PFSK-1 (cell line): Measurements from ENCODE around the gene VSTM4.

Experiments used
- FOXP2 ChIP-seq: optimal IDR thresholded peaks from 2 replicates; pipeline ENCODE3; 2011; ENCODE audit warnings: borderline replicate concordance, control low read depth, inconsistent platforms; ENCODE audit not compliant: insufficient read depth; ENCODE audit errors: extremely low read length, extremely low read depth
- POLR2AphosphoS5 ChIP-seq: IDR thresholded peaks from 2 replicates; pipeline ENCODE4 v1.6.1; 2012; ENCODE audit warnings: low read depth, mild to moderate bottlenecking, control low read depth, low read length, moderate library complexity
- SIN3A ChIP-seq: IDR thresholded peaks from 2 replicates; pipeline ENCODE4 v1.6.1; 2012; ENCODE audit warnings: mild to moderate bottlenecking, low read length, moderate library complexity, borderline replicate concordance; ENCODE audit not compliant: insufficient read depth
- TAF1 ChIP-seq: IDR thresholded peaks from 2 replicates; pipeline ENCODE4 v1.6.1; 2012; ENCODE audit warnings: low read length, control low read depth, borderline replicate concordance; ENCODE audit not compliant: insufficient read depth
- TF ChIP-seq, protein P1 (sequence below), 2 experiments: IDR thresholded peaks; 2 replicates each; pipeline versions ENCODE4 v1.6.1 to v1.8.0; 2011 to 2012; ENCODE audit warnings: low read depth in 2 of 2, low read length in 2 of 2, control low read depth in 1 of 2, inconsistent platforms in 1 of 2, mild to moderate bottlenecking in 1 of 2, moderate library complexity in 1 of 2; ENCODE audit not compliant: insufficient read depth in 1 of 2

Gene VSTM4

DNA sequence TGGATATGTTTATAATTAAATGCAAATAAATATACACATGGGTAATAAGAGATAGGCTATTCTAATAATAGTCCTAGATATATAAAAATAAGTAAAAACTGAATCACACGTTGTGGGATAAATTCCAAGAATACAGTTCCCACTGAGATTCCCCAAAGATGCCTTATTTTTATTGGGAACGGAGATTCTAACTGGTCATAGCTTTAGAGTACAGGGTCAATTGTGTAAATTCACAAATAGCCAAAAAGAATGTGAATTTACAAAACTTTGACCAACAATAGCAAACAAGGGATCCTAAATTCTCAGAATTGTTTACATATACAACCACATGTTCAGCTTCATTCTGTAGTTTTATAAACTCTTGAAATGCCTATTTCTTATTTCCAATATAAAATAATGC lies 65.0 kb downstream of the VSTM4 start:
- TF ChIP-seq TAF1 (no peak), FOXP2 (no peak), SIN3A (no peak), POLR2AphosphoS5 (no peak)
- TF ChIP-seq, protein P1, sequence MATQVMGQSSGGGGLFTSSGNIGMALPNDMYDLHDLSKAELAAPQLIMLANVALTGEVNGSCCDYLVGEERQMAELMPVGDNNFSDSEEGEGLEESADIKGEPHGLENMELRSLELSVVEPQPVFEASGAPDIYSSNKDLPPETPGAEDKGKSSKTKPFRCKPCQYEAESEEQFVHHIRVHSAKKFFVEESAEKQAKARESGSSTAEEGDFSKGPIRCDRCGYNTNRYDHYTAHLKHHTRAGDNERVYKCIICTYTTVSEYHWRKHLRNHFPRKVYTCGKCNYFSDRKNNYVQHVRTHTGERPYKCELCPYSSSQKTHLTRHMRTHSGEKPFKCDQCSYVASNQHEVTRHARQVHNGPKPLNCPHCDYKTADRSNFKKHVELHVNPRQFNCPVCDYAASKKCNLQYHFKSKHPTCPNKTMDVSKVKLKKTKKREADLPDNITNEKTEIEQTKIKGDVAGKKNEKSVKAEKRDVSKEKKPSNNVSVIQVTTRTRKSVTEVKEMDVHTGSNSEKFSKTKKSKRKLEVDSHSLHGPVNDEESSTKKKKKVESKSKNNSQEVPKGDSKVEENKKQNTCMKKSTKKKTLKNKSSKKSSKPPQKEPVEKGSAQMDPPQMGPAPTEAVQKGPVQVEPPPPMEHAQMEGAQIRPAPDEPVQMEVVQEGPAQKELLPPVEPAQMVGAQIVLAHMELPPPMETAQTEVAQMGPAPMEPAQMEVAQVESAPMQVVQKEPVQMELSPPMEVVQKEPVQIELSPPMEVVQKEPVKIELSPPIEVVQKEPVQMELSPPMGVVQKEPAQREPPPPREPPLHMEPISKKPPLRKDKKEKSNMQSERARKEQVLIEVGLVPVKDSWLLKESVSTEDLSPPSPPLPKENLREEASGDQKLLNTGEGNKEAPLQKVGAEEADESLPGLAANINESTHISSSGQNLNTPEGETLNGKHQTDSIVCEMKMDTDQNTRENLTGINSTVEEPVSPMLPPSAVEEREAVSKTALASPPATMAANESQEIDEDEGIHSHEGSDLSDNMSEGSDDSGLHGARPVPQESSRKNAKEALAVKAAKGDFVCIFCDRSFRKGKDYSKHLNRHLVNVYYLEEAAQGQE (IDR thresholded peaks at IDR 0.05; ENCODE audit: insufficient read depth in 1 of 2, low read depth in 2 of 2, low read length in 2 of 2): no peak

DNA sequence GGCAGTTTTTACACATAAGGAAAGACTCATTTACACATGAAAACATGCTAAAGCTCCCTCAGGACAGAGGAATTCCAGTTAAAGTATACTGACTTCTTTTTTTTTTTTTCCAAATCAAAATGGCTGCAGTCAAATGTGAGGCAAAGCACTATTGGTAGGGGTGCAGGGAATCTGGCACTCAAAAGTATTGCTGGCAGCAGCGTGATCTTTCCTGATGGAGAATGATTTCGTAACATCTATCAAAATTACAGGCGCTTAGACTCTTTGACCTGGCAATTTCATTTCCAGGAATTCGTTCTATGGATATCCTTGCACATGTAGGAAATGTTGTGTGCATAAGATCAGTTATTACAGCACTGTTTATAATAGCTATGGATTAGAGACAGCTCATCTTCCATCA lies 65.7 kb downstream of the VSTM4 start:
- TF ChIP-seq TAF1 (no peak), POLR2AphosphoS5 (no peak), FOXP2 (no peak), SIN3A (no peak)
- TF ChIP-seq, protein P1 (IDR thresholded peaks at IDR 0.05; ENCODE audit: insufficient read depth in 1 of 2, low read depth in 2 of 2, low read length in 2 of 2): no peak

DNA sequence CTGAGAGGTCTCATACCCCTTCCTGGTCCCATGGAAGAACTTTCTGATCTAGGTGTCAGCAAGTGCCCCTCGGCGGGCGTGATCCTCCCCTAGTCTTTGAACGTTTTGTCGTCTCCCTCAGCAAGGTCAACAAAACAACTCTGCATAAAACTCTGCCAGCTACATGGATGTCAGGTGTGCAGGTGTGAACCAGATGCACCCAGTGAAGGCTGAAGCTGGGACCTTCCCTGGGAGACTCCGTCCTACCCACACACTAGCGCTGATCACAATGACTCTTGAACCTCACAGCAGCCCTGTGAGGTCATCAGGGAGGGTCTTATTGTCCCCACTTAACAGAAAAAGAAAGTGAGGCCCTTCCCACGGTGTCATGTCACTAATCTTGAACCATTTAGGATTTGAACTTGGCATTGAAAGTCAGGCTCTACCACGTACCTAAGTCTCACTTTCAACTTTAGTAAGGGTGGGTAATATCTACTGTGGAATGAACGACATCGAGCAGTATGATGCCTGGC lies 68.1 kb downstream of the VSTM4 start:
- TF ChIP-seq TAF1: no peak
- no peak for TF ChIP-seq POLR2AphosphoS5
- TF ChIP-seq SIN3A: no peak
- TF ChIP-seq FOXP2: no peak
- TF ChIP-seq, protein P1 (IDR thresholded peaks at IDR 0.05; ENCODE audit: insufficient read depth in 1 of 2, low read depth in 2 of 2, low read length in 2 of 2): no peak

DNA sequence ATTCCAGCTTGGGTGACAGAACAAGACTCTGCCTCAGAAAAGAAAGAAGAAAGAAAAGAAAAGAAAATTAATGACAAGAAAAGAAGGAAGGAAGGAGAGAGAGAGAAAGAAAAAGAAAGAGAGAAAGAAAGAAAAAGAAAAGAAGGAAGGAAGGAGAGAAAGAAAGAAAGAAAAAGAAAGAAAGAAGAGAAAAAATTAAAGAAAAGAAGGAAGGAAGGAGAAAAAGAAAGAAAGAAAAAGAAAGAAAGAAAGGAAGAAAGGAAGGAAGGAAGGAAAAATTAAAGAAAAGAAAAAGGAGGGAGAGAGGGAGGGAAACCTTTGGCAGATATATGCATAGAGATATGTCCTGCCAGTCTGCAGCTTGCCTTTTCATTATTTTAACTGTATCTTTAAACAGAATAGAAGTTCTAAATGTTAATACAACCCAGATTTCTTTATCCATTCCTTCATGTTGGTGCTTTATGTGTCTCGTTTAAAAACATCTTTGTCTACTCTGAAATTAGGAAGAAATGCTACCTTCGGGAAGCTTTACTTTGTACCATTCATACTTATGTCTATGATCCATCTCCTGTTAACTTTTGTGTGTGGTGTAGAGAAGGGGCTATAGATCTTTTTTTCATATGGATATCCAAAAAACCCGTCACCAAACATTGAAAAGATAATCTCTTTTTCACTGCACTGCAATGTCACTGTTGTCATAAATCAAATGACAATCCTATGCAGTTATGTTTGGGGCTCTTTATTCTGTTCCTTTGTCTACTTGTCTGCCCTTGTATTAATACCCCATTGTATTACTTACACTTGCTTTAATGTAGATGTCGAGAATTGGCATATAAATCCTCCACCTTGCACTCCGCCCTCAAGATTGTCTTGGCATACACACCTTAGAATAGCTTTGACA lies 70.8 kb downstream of the VSTM4 start:
- TF ChIP-seq TAF1 (no peak), SIN3A (no peak), FOXP2 (no peak), POLR2AphosphoS5 (no peak)
- TF ChIP-seq, protein P1 (IDR thresholded peaks at IDR 0.05; ENCODE audit: insufficient read depth in 1 of 2, low read depth in 2 of 2, low read length in 2 of 2): no peak
